GM19328 (cell line): ENCODE measurements around the gene NGF.

ENCODE experiments used
- ATAC-seq: cut with Tn5 transposase; IDR thresholded peaks from one replicate; pipeline ENCODE4 v1.9.1; 2021; ENCODE audit warnings: mild to moderate bottlenecking, moderate library complexity; ENCODE audit not compliant: unreplicated experiment

Gene NGF

DNA sequence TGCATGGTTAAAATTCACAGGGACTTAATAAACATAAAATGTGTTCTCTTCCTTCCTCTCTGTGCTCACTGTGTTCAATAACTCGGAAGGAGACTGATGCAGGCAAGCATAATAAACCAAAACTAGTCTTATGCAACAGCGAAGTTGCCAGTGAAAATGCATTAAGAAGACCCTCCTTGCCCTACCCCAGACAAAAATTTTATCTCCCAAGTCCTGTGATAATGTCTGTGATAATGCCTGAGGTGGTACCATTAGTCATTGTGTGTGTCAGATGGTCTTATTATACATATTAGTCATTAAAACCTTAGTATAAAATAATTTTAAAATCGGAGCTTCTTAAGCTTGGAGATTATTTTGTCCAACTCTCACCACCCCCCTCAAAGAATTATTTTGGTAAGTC, 97.8 kb downstream of the NGF start:
- no peak for ATAC-seq

GRCh38 chr1:115239426-115239825, 98.6 kb downstream of the NGF start:
- ATAC-seq, result no peak

GRCh38 chr1:115239148-115239422, 99.0 kb downstream of the NGF start:
- ATAC-seq, result no peak

DNA sequence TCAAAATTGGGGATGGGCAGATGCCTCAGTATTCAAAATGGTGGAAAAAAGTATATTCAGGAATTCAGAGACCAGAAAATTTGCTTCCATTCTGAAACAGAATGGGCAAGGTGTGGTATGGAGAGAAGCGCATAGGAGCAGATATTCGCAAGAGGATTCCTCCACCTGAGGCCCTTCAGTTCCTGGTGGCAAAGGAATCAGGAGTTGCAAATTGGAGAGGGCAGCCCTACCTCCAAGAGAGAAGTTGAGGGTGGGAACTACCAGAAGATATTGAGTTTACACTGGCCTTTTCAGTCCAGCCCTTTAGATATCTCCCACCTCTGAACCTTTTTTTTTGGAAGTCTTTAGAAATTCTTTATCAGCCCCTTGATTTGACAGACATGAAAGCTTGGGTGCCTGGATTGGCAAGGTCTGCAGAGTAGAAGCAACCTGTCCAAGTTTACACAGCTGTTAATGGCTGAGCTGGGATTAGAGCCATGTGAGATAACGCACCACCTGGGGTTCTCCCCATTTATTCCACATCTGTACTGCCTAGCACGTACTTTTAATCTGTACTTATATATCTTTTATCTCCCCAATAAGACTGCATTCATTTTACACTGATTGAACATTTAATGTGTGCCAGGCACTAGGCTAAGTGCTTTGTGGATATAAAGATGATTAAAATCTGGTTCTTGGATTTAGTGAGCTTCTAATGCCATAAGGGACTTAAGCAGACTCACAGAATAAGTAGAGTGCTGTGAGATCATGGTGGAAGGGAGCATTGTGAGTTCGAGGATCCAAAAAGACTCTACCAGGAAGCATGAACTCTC, 99.5 kb downstream of the NGF start:
- ATAC-seq, result no peak

DNA sequence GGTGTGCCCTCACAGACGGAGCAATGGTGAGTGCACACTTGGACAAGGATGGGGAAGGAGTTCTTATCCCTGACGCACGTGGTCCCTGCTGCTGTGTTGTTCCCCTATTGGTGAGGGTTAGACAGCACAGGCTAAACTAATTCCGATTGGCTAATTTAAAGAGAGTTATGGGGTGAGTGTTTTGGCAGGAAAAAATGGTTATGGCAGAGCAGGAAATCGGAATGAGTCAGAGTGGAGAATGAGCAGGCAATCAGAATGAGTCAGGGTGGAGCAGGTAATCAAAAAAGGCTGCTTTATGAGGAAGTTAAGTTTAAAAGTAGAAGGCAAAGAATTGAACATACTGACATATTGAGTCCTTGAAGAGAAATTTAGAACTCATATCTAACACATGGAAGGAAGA, 100.5 kb downstream of the NGF start:
- ATAC-seq, result no peak

DNA sequence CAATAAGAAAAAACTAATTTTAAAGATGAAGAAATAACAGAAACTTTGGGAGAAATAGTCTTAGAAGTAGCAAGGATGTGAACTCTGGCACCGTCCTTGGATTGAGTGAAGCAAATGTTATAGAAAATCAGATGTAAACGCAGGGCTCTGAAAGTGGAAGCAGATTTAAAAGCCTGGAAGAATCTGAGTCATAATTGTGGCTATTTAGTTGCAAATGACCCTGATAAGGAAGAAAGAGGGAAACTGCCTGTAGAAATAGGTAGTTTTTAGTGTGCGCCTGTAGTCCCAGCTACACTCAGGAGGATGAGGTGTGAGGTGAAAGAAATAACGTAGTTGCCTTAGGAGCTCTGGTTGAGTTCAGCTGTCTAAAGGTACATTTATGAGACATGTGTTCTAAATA, 101.0 kb downstream of the NGF start:
- ATAC-seq, result no peak
